HCT116 (cell line): ENCODE data around the gene PCDHGA1. TPM values are rescaled to one million over a fixed set of nuclear protein-coding genes. Genes with fewer than 3 reads are reported as not detected.

Source experiments
- ATAC-seq: fragments of 200-7000 bp; cut with Tn5 transposase; 2 replicates; pipeline ENCODE4 v1.9.1; 2020; ENCODE audit warnings: mild to moderate bottlenecking, moderate library complexity
- BruUV-seq: library from RNA; stranded (reverse); fragments of 400-500 nt; replicated peaks from 2 replicates; lab custom pipeline; 2021; lab: Mats Ljungman, UMichigan
- CTCF ChIA-PET: fragments of 300-600 bp; sonication (Branson Sonifier 250); formaldehyde crosslinking; loops from one replicate; lab custom pipeline; 2021; ENCODE audit warnings: antibody characterized with exemption; lab: Charles Lee
- POLR2A ChIA-PET: fragments of 300-600, 350-600 bp; sonication (Branson Sonifier 250); formaldehyde crosslinking; loops from one replicate; lab custom pipeline; 2021; ENCODE audit warnings: antibody characterized with exemption; lab: Charles Lee
- RAD21 ChIA-PET, 2 experiments: fragments of 300-600 bp; sonication (Branson Sonifier 250); formaldehyde crosslinking; loops; one replicate each; lab custom pipeline; 2023; ENCODE audit warnings: low total read pairs in 2 of 2; ENCODE audit not compliant: uncharacterized antibody in 2 of 2, unreplicated experiment in 2 of 2, low non-redundant PET in 1 of 2; lab: Charles Lee
- DNase-seq: peaks from one replicate; pipeline ENCODE4 v3.0.0-alpha.2; 2010; ENCODE audit warnings: low read depth, low spot score
- H2AFZ ChIP-seq: fragments of 200-600 bp; shearing (Covaris generic), sonication (generic); 2 replicates; pipeline ENCODE4 v1.6.1; 2017; ENCODE audit warnings: low read depth, mixed run types, mixed read lengths, antibody characterized with exemption, low read length; ENCODE audit not compliant: poor library complexity, severe bottlenecking
- H3K27ac ChIP-seq: 2 replicates; pipeline ENCODE4 v1.5.1; 2012; ENCODE audit warnings: low read depth, low read length
- H3K27me3 ChIP-seq: fragments of 200-600 bp; sonication (generic); 2 replicates; pipeline ENCODE4 v1.6.1; 2016; ENCODE audit warnings: mixed run types, low read length, mixed read lengths; ENCODE audit not compliant: insufficient read depth
- H3K36me3 ChIP-seq, 2 experiments: fragments of 200-500 bp in 1 of 2; fragments of 200-600 bp in 1 of 2; sonication (Bioruptor generic) in 1 of 2; sonication (generic) in 1 of 2; 2 replicates each; pipeline versions ENCODE4 v1.5.1 to v1.6.1; 2014 to 2016; ENCODE audit warnings: low read length in 2 of 2, inconsistent platforms in 1 of 2, mixed read lengths in 1 of 2, mixed run types in 1 of 2; ENCODE audit not compliant: insufficient read depth in 2 of 2, control insufficient read depth in 1 of 2
- H3K4me1 ChIP-seq, 2 experiments: fragments of 200-600 bp in 1 of 2; sonication (generic) in 1 of 2; 2 replicates each; pipeline versions ENCODE4 v1.5.1 to v1.6.1; 2012 to 2017; ENCODE audit warnings: low read length in 2 of 2, inconsistent platforms in 1 of 2, mild to moderate bottlenecking in 1 of 2, mixed read lengths in 1 of 2, mixed run types in 1 of 2, moderate library complexity in 1 of 2; ENCODE audit not compliant: insufficient read depth in 2 of 2, control insufficient read depth in 1 of 2
- H3K4me2 ChIP-seq: fragments of 200-600 bp; sonication (generic); 2 replicates; pipeline ENCODE4 v1.6.1; 2017; ENCODE audit warnings: mixed run types, low read length, mixed read lengths
- H3K4me3 ChIP-seq, 2 experiments: fragments of 200-600 bp in 1 of 2; sonication (generic) in 1 of 2; replicated peaks in 1 of 2; 2 replicates each; pipeline ENCODE4 v1.5.1; 2011 to 2016; ENCODE audit warnings: low read length in 2 of 2, control low read depth in 1 of 2, low read depth in 1 of 2, mild to moderate bottlenecking in 1 of 2, mixed read lengths in 1 of 2, mixed run types in 1 of 2
- H3K79me2 ChIP-seq: fragments of 200-600 bp; sonication (generic); 2 replicates; pipeline ENCODE4 v1.6.1; 2017; ENCODE audit warnings: mild to moderate bottlenecking, mixed run types, low read length, moderate library complexity, mixed read lengths; ENCODE audit not compliant: insufficient read depth
- H3K9ac ChIP-seq: fragments of 200-600 bp; sonication (generic); 2 replicates; pipeline ENCODE4 v1.6.1; 2016; ENCODE audit warnings: low read length, mixed read lengths
- H3K9me2 ChIP-seq: fragments of 200-600 bp; sonication (generic), shearing (Covaris generic); 2 replicates; pipeline ENCODE4 v1.6.1; 2017; ENCODE audit warnings: mixed run types, mild to moderate bottlenecking, moderate library complexity; ENCODE audit not compliant: insufficient read depth
- H3K9me3 ChIP-seq, 2 experiments: fragments of 200-500 bp in 1 of 2; fragments of 200-600 bp in 1 of 2; sonication (Bioruptor generic) in 1 of 2; sonication (generic) in 1 of 2; 2 replicates each; pipeline ENCODE4 v1.6.1; 2014 to 2017; ENCODE audit warnings: low read length in 2 of 2, mixed read lengths in 2 of 2, inconsistent platforms in 1 of 2, low read depth in 1 of 2, mild to moderate bottlenecking in 1 of 2, mixed run types in 1 of 2, moderate library complexity in 1 of 2; ENCODE audit not compliant: control insufficient read depth in 1 of 2, insufficient read depth in 1 of 2
- H4K20me1 ChIP-seq: fragments of 200-600 bp; sonication (generic), shearing (Covaris generic); 2 replicates; pipeline ENCODE4 v1.6.1; 2017; ENCODE audit warnings: mixed run types, mild to moderate bottlenecking, moderate library complexity; ENCODE audit not compliant: insufficient read depth
- CBX3 ChIP-seq: IDR thresholded peaks from 2 replicates; pipeline ENCODE4 v1.6.1; 2012; ENCODE audit warnings: low read depth
- CEBPB ChIP-seq: IDR thresholded peaks from 2 replicates; pipeline ENCODE4 v1.6.1; 2012; ENCODE audit warnings: low read depth
- EGR1 ChIP-seq: IDR thresholded peaks from 2 replicates; pipeline ENCODE4 v1.6.1; 2012; ENCODE audit warnings: low read depth
- EZH2phosphoT487 ChIP-seq: fragments of 200-600 bp; IDR thresholded peaks from 2 replicates; pipeline ENCODE4 v1.6.1; 2018; ENCODE audit warnings: antibody characterized with exemption, borderline replicate concordance
- JUND ChIP-seq: IDR thresholded peaks from 2 replicates; pipeline ENCODE4 v1.6.1; 2012
- POLR2A ChIP-seq: IDR thresholded peaks from 2 replicates; pipeline ENCODE4 v1.7.0; 2011; ENCODE audit warnings: borderline replicate concordance; ENCODE audit not compliant: insufficient read depth, insufficient read length; ENCODE audit errors: extremely low read depth
- POLR2AphosphoS5 ChIP-seq: IDR thresholded peaks from 2 replicates; pipeline ENCODE4 v1.6.1; 2011; ENCODE audit warnings: mild to moderate bottlenecking, low read depth, low read length, moderate library complexity
- RAD21 ChIP-seq: IDR thresholded peaks from 2 replicates; pipeline ENCODE4 v1.6.1; 2012; ENCODE audit warnings: low read depth, mild to moderate bottlenecking
- SIN3A ChIP-seq: IDR thresholded peaks from 2 replicates; pipeline ENCODE4 v1.6.1; 2012; ENCODE audit warnings: low read depth
- SP1 ChIP-seq: IDR thresholded peaks from 2 replicates; pipeline ENCODE4 v1.6.1; 2012; ENCODE audit warnings: low read depth
- YY1 ChIP-seq: IDR thresholded peaks from 2 replicates; pipeline ENCODE4 v1.6.1; 2011; ENCODE audit warnings: low read length, low read depth, moderate library complexity, mild to moderate bottlenecking; ENCODE audit not compliant: insufficient replicate concordance; ENCODE audit errors: extremely low read depth
- intact Hi-C: fragments of 100-400 bp; cut with micrococcal nuclease; formaldehyde crosslinking; loops from 2 replicates; pipeline ENCODE4 v1.10.0; 2022
- total RNA-seq: library from RNA; stranded (reverse); gene quantifications from one replicate; pipeline ENCODE4 v1.2.1, GENCODE V29; 2021; ENCODE audit not compliant: unreplicated experiment
- TF ChIP-seq, protein P1 (sequence below): IDR thresholded peaks from 2 replicates; pipeline ENCODE4 v1.6.1; 2011; ENCODE audit warnings: mild to moderate bottlenecking, low read length, moderate library complexity; ENCODE audit not compliant: insufficient replicate concordance; ENCODE audit errors: extremely low read depth

Gene PCDHGA1
- total RNA-seq, 1 experiment from 2014 or later: 0.05 TPM

DNA sequence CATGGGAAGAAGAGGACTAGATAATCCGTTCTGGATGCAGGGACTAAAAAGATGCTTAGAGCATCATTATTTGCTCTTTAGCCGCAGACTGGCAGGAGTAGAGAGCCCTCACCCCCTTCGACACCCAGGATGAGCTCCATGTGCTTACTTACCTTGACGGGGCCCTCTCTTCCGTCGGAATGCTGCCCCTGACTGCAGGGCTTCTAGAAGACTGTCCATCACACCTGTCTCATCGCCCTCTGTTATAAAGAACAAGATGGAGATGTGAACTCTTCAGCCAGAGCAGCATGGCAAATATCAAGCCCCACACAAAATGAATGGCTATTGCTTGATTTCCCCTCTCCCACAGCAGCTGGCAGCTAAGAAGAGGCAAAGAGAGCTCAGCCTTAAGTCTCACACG lies 193.7 kb downstream of the PCDHGA1 start:
- no peak overlapping the region for H3K27ac ChIP-seq
- no peak overlapping the region for H3K4me2 ChIP-seq
- H3K9ac ChIP-seq: no peak overlapping the region
- H2AFZ ChIP-seq: no peak overlapping the region
- CTCF ChIA-PET: interaction anchor here (0.8 to 3.0 kb wide), 9 partner anchors 9 to 301 kb away, joined by 3 to 37 read pairs (median 5); partner anchors contain the start of genes DIAPH1, PCDHB14, PCDHGA10 and PCDHGA11
- DNase-seq (no peak), ATAC-seq (no peak)
- POLR2A ChIA-PET: interaction anchor here (0.8 kb wide), 1 partner anchor 111 kb away, joined by 3 read pairs; the partner anchor contains the start of gene PCDHGA10
- H3K9me3 ChIP-seq: no peaks in the 10 kb centered on the region
- RAD21 ChIA-PET: interaction anchor here in 1 of 2 experiments (4.0 kb wide), 1 partner anchor 111 kb away, joined by 17 read pairs; the partner anchor contains the start of gene PCDHGA10
- no TSS peak for BruUV-seq
- H3K4me1 ChIP-seq: peaks cover 43 to 62% of the 10 kb centered on the region in 2 experiments
- no peaks in the 10 kb centered on the region for H4K20me1 ChIP-seq
- H3K4me3 ChIP-seq: no peak overlapping the region
- H3K27me3 ChIP-seq: no peaks in the 10 kb centered on the region
- TF ChIP-seq RAD21 (no peak), POLR2A (no peak)
- no peaks in the 10 kb centered on the region for H3K9me2 ChIP-seq
- H3K79me2 ChIP-seq: peaks cover 15% of the 10 kb centered on the region; the same call in 1 of the 2 replicates
- H3K36me3 ChIP-seq: peaks cover 9 to 61% of the 10 kb centered on the region in 2 experiments
- intact Hi-C loops: loop anchor here (1.0 to 2.0 kb wide), 3 partner anchors 33 to 203 kb away; partner anchors contain the start of genes PCDHGA10 and TAF7

DNA sequence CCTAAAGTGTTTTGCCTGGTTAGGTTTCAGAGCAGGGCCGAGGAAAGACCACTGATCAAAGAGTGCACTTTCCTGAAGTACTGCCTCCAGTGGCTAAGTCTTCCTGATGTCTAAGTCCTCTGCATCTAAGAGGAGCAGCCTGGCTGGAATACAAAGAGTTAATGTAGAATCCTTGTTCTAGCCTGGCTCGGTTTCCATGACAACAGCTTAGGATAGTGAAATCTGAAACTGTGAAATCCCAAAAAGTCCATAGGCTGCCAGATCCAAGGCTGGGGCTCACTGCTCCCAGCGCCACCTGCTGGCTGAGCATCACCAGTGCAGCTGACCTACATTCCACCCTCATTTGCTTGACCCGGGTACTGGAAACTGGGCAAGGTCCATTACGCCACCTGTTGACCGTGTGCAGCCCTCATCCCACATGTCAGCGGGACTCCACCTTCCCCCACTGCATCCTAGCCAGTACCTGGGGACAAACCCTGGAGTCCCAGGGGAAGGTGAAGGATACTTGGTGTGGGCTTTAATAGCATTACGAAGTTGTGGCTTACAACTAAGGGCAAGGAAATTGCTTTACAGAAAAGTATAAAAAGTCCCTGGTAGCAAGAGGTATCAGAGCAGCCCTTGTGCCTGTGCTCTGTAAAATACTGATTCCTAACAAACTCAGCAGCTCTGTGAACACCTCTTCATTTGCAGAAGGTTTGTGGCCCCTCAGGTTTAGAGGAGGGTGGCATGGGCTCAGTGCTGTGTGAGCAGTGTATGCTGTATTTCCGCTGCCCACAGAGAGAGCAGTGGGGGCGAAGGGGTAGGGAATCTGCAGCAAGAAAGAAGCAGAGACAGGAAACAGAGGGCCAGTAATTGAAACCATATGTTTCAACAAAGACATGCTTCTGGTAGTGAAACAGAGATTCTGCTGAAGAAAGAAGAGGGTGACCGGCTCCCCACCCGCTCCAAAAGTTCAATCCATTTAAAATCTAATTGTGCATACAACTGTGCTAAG lies 194.6 kb downstream of the PCDHGA1 start:
- ChIA-PET POLR2A (interaction anchor here (0.8 kb wide), 1 partner anchor 112 kb away, joined by 3 read pairs; the partner anchor contains the start of gene PCDHGA10), CTCF (interaction anchor here (0.8 to 3.0 kb wide), 10 partner anchors 9 to 302 kb away, joined by 3 to 37 read pairs (median 4); partner anchors contain the start of genes DIAPH1, PCDHB14, PCDHGA10 and PCDHGA11)
- no TSS peak for BruUV-seq
- TF ChIP-seq, protein P1, sequence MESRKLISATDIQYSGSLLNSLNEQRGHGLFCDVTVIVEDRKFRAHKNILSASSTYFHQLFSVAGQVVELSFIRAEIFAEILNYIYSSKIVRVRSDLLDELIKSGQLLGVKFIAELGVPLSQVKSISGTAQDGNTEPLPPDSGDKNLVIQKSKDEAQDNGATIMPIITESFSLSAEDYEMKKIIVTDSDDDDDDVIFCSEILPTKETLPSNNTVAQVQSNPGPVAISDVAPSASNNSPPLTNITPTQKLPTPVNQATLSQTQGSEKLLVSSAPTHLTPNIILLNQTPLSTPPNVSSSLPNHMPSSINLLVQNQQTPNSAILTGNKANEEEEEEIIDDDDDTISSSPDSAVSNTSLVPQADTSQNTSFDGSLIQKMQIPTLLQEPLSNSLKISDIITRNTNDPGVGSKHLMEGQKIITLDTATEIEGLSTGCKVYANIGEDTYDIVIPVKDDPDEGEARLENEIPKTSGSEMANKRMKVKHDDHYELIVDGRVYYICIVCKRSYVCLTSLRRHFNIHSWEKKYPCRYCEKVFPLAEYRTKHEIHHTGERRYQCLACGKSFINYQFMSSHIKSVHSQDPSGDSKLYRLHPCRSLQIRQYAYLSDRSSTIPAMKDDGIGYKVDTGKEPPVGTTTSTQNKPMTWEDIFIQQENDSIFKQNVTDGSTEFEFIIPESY: no peak
- TF ChIP-seq JUND (no peak), POLR2A (no peak), EZH2phosphoT487 (no peak), CEBPB (no peak), CBX3 (peak; percentile 81), EGR1 (no peak), SIN3A (no peak), YY1 (peak; percentile 40), SP1 (no peak; the same call in 1 of the 2 replicates), POLR2AphosphoS5 (peak; percentile 23; the same call in 1 of the 2 replicates)

More for the DNA sequence above, 194.6 kb downstream of the PCDHGA1 start:
- RAD21 ChIA-PET: interaction anchor here in 1 of 2 experiments (4.0 kb wide), 1 partner anchor 112 kb away, joined by 17 read pairs; the partner anchor contains the start of gene PCDHGA10
- Histone ChIP-seq H3K27ac (no peak overlapping the region), H3K36me3 (peaks cover 6 to 54% of the 10 kb centered on the region in 2 experiments; a peak in 3 of 4 replicates), H3K9me3 (no peaks in the 10 kb centered on the region), H4K20me1 (no peaks in the 10 kb centered on the region), H3K4me3 (no peak overlapping the region), H3K9me2 (no peaks in the 10 kb centered on the region), H3K27me3 (no peaks in the 10 kb centered on the region), H3K79me2 (peaks cover 11% of the 10 kb centered on the region; the same call in 1 of the 2 replicates), H3K9ac (peak overlapping the region; percentile 12; the same call in 1 of the 2 replicates), H2AFZ (no peak overlapping the region), H3K4me1 (peaks cover 35 to 53% of the 10 kb centered on the region in 2 experiments), H3K4me2 (peak overlapping the region; percentile 43)
- peak; percentile 74 for ATAC-seq
- DNase-seq: peak; percentile 88
- intact Hi-C loops: loop anchor here (1.0 to 2.0 kb wide), 3 partner anchors 32 to 204 kb away; partner anchors contain the start of genes PCDHGA10 and TAF7
